Lung (tissue), 12 donors: Measurements from ENCODE around the gene LLGL2. TPM values are rescaled to one million over a fixed set of nuclear protein-coding genes. Genes with fewer than 3 reads are reported as not detected.
"Not testable (repeated sequence)": the region's sequence is repeated elsewhere in the genome, so short reads cannot be mapped to it uniquely, and the experiment has no call there.

Experiments used
- ATAC-seq: fragments of 200-7000 bp; cut with Tn5 transposase; one replicate; pipeline ENCODE4 v1.9.1; 2020; ENCODE audit warnings: moderate number of reproducible peaks; ENCODE audit not compliant: insufficient read depth, low FRiP score
- DNase-seq, 3 donors: peaks; one replicate each; pipeline ENCODE4 v3.0.0-alpha.2; 2013 to 2017
- H3K27ac ChIP-seq, 2 donors: one replicate each; pipeline ENCODE4 v1.5.1; 2013; ENCODE audit warnings: mild to moderate bottlenecking in 2 of 2, moderate library complexity in 2 of 2, control low read depth in 1 of 2, inconsistent platforms in 1 of 2, low read depth in 1 of 2, low read length in 1 of 2
- H3K27me3 ChIP-seq, 3 donors: one replicate each; pipeline ENCODE4 v1.5.1; 2013; ENCODE audit warnings: low read length in 2 of 3; ENCODE audit not compliant: control insufficient read depth in 3 of 3, insufficient read depth in 3 of 3
- H3K36me3 ChIP-seq, 4 donors: one replicate each; pipeline ENCODE4 v1.5.1; 2013; ENCODE audit warnings: low read length in 4 of 4, mild to moderate bottlenecking in 1 of 4, moderate library complexity in 1 of 4; ENCODE audit not compliant: control insufficient read depth in 4 of 4, insufficient read depth in 4 of 4
- H3K4me1 ChIP-seq, 5 donors: one replicate each; pipeline ENCODE4 v1.5.1; 2013; ENCODE audit warnings: low read length in 5 of 5, mild to moderate bottlenecking in 2 of 5, moderate library complexity in 1 of 5; ENCODE audit not compliant: control insufficient read depth in 5 of 5, insufficient read depth in 5 of 5
- H3K4me3 ChIP-seq: one replicate; pipeline ENCODE4 v1.5.1; 2013; ENCODE audit warnings: mild to moderate bottlenecking, control low read depth, moderate library complexity
- H3K9ac ChIP-seq, 2 donors: one replicate each; pipeline ENCODE4 v1.5.1; 2013; ENCODE audit warnings: low read length in 2 of 2, control low read depth in 1 of 2; ENCODE audit not compliant: insufficient read depth in 1 of 2
- H3K9me3 ChIP-seq, 4 donors: one replicate each; pipeline ENCODE4 v1.5.1; 2013; ENCODE audit warnings: low read length in 3 of 4, mild to moderate bottlenecking in 1 of 4, moderate library complexity in 1 of 4; ENCODE audit not compliant: control insufficient read depth in 4 of 4, insufficient read depth in 3 of 4
- CTCF ChIP-seq: IDR thresholded peaks from 2 replicates; pipeline ENCODE4 v1.5.1; 2012; ENCODE audit warnings: mild to moderate bottlenecking; ENCODE audit errors: control extremely low read depth, extremely low read depth
- WGBS, 2 donors: extraction: QIAGEN DNeasy Blood & Tissue Kit; methylation state at CpG; one replicate each; pipeline ENCODE4 v1.1.7; 2013; 5-methylcytosine and 5-hydroxymethylcytosine counted together
- polyA plus RNA-seq, 2 donors: library from polyadenylated mRNA; stranded (reverse); fragments of 200-250 nt; gene quantifications; one replicate each; pipeline ENCODE4 v1.2.1, GENCODE V29; 2013
- total RNA-seq, 2 donors: library from RNA; depleted of rRNA in 1 of 2; stranded (reverse); fragments of >200 nt in 1 of 2; gene quantifications; one replicate each; pipeline ENCODE4 v1.2.1, GENCODE V29; 2014 to 2021
- donor health status: control.
- donor health status: control.
- donor health status: Bipolar disorder and iron deficiency.
- donor health status: healthy.
- donor health status: DM: yes; HTN: yes; CAD: no.

LLGL2 gene
- total and polyA plus RNA-seq, 4 donors, result 80.5 to 199 (median 149) TPM

- H3K27me3 ChIP-seq, H3K9ac ChIP-seq, H3K9me3 ChIP-seq, H3K27ac ChIP-seq, ATAC-seq, H3K36me3 ChIP-seq, DNase-seq, H3K4me3 ChIP-seq: not testable (repeated sequence)
- WGBS, 2 donors, result 83 to 92% methylated on average over 6 of the region's 6 CpGs
- peaks cover 0 to 15% (median 0%) of the 10 kb centered on the region in 5 donors for H3K4me1 ChIP-seq
These were observed 57.7 kb downstream of the LLGL2 start for GRCh38 chr17:75583197-75583596.

- Histone ChIP-seq H3K4me3 (no peak overlapping the region), H3K36me3 (no peaks in the 10 kb centered on the region), H3K27ac (no peak overlapping the region), H3K9me3 (no peaks in the 10 kb centered on the region), H3K4me1 (peaks cover 0 to 15% (median 0%) of the 10 kb centered on the region in 5 donors), H3K27me3 (no peaks in the 10 kb centered on the region), H3K9ac (no peak overlapping the region)
- ATAC-seq, result no peak
- WGBS, 2 donors, result 90 to 91% methylated on average over 7 of the region's 7 CpGs
- DNase-seq, result no peak
- no peak for TF ChIP-seq CTCF
These were observed 59.3 kb downstream of the LLGL2 start for GRCh38 chr17:75584849-75585175.

- WGBS, 2 donors, result 1 to 3% methylated on average over 66 to 82 of the region's 82 CpGs
- DNase-seq (peak; percentile 84 to 90 (median 87)), ATAC-seq (peak; percentile 21)
- Histone ChIP-seq H3K36me3 (peaks cover 0 to 2% (median 0%) of the 10 kb centered on the region in 4 donors), H3K27ac (peak within 1 kb of the TSS; percentile 96 to 97), H3K4me3 (peak within 1 kb of the TSS; percentile 73), H3K27me3 (no peaks in the 10 kb centered on the region), H3K4me1 (peaks cover 0 to 15% (median 0%) of the 10 kb centered on the region in 5 donors), H3K9ac (peak within 1 kb of the TSS in 1 of 2 donors; percentile 63), H3K9me3 (no peaks in the 10 kb centered on the region)
- TF ChIP-seq CTCF, result peak; percentile 26
These were observed 62.4 kb downstream of the LLGL2 start, which contains the start of gene MYO15B for GRCh38 chr17:75587675-75588595. Gene MYO15B, plus strand, starts transcription at chr17:75587800. Its CDS starts 258 bp downstream, at chr17:75588058.

- Histone ChIP-seq H3K4me1 (peaks cover 0 to 15% (median 0%) of the 10 kb centered on the region in 5 donors), H3K9me3 (no peaks in the 10 kb centered on the region), H3K27me3 (no peaks in the 10 kb centered on the region), H3K36me3 (peaks cover 0 to 2% (median 0%) of the 10 kb centered on the region in 4 donors), H3K4me3 (peak overlapping the region; percentile 73), H3K27ac (peak overlapping the region; percentile 96 to 97), H3K9ac (no peak overlapping the region)
- 0 to 4% methylated on average over 39 to 49 of the region's 49 CpGs for WGBS, 2 donors
- peak; percentile 4 for ATAC-seq
- DNase-seq, result no peak
- no peak for TF ChIP-seq CTCF
These were observed 63.1 kb downstream of the LLGL2 start for GRCh38 chr17:75588596-75589011.
